ENCODE measurements around the gene MS4A4A.

Gene MS4A4A

DNA sequence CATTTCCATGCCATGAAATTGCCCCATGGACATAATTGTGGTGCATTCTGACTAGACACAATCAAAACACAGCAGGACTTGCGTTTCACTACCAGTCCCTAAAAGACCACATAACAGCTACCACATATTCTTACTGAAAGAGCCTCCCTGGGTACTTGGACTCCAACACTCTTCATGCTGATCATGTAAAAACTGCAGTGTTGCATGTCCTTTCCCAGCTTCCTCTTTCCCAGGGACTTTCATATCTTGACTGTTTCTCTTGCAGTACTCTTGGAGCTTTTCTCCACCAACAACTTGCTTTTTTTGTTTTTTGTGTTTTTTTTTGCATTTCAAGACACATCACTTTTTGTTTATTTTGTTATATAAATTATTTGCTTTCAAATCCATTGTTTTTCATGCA is 69.5 kb downstream of the MS4A4A start:
- TF ChIP-seq YY1 (IDR thresholded peaks at IDR 0.05; ENCODE audit: low read depth) (no peak), EGR1 (IDR thresholded peaks at IDR 0.05) (no peak), CREB1 (IDR thresholded peaks at IDR 0.05; ENCODE audit: low read depth) (no peak), TEAD4 (IDR thresholded peaks at IDR 0.05) (no peak), EP300 (IDR thresholded peaks at IDR 0.05; ENCODE audit: borderline replicate concordance) (no peak), CEBPB (IDR thresholded peaks at IDR 0.05) (no peak), TAF1 (IDR thresholded peaks at IDR 0.05; ENCODE audit: low read depth) (no peak), TCF12 (IDR thresholded peaks at IDR 0.05; ENCODE audit: low read depth) (no peak), RAD21 (IDR thresholded peaks at IDR 0.05; ENCODE audit: low read depth) (no peak), MAX (IDR thresholded peaks at IDR 0.05) (no peak), FOXM1 (IDR thresholded peaks at IDR 0.05; ENCODE audit: borderline replicate concordance, low read depth) (no peak), NFIC (IDR thresholded peaks at IDR 0.05) (no peak), ZBTB7A (IDR thresholded peaks at IDR 0.05; ENCODE audit: low read depth) (no peak)
- TF ChIP-seq, protein P1, sequence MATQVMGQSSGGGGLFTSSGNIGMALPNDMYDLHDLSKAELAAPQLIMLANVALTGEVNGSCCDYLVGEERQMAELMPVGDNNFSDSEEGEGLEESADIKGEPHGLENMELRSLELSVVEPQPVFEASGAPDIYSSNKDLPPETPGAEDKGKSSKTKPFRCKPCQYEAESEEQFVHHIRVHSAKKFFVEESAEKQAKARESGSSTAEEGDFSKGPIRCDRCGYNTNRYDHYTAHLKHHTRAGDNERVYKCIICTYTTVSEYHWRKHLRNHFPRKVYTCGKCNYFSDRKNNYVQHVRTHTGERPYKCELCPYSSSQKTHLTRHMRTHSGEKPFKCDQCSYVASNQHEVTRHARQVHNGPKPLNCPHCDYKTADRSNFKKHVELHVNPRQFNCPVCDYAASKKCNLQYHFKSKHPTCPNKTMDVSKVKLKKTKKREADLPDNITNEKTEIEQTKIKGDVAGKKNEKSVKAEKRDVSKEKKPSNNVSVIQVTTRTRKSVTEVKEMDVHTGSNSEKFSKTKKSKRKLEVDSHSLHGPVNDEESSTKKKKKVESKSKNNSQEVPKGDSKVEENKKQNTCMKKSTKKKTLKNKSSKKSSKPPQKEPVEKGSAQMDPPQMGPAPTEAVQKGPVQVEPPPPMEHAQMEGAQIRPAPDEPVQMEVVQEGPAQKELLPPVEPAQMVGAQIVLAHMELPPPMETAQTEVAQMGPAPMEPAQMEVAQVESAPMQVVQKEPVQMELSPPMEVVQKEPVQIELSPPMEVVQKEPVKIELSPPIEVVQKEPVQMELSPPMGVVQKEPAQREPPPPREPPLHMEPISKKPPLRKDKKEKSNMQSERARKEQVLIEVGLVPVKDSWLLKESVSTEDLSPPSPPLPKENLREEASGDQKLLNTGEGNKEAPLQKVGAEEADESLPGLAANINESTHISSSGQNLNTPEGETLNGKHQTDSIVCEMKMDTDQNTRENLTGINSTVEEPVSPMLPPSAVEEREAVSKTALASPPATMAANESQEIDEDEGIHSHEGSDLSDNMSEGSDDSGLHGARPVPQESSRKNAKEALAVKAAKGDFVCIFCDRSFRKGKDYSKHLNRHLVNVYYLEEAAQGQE (IDR thresholded peaks at IDR 0.05; ENCODE audit: low read depth) = no peak
- TF ChIP-seq, protein P2, sequence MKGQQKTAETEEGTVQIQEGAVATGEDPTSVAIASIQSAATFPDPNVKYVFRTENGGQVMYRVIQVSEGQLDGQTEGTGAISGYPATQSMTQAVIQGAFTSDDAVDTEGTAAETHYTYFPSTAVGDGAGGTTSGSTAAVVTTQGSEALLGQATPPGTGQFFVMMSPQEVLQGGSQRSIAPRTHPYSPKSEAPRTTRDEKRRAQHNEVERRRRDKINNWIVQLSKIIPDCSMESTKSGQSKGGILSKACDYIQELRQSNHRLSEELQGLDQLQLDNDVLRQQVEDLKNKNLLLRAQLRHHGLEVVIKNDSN (IDR thresholded peaks at IDR 0.05) = no peak

GRCh38 chr11:60357771-60358170 is 77.3 kb downstream of the MS4A4A start:
- TF ChIP-seq TCF12 (IDR thresholded peaks at IDR 0.05; ENCODE audit: low read depth) (no peak), MAX (IDR thresholded peaks at IDR 0.05) (no peak), EGR1 (IDR thresholded peaks at IDR 0.05) (no peak), ZBTB7A (IDR thresholded peaks at IDR 0.05; ENCODE audit: low read depth) (no peak), TEAD4 (IDR thresholded peaks at IDR 0.05) (no peak), CREB1 (IDR thresholded peaks at IDR 0.05; ENCODE audit: low read depth) (no peak), TAF1 (IDR thresholded peaks at IDR 0.05; ENCODE audit: low read depth) (no peak), YY1 (IDR thresholded peaks at IDR 0.05; ENCODE audit: low read depth) (no peak), NFIC (IDR thresholded peaks at IDR 0.05) (no peak), CEBPB (IDR thresholded peaks at IDR 0.05) (no peak), RAD21 (IDR thresholded peaks at IDR 0.05; ENCODE audit: low read depth) (no peak), EP300 (IDR thresholded peaks at IDR 0.05; ENCODE audit: borderline replicate concordance) (no peak), FOXM1 (IDR thresholded peaks at IDR 0.05; ENCODE audit: borderline replicate concordance, low read depth) (no peak)
- TF ChIP-seq, protein P1 (IDR thresholded peaks at IDR 0.05; ENCODE audit: low read depth) = no peak
- TF ChIP-seq, protein P2 (IDR thresholded peaks at IDR 0.05) = no peak

All from Ishikawa (cell line).